Hepatocyte (in vitro differentiated cells): ENCODE data around the gene UPP1. TPM values are rescaled to one million over a fixed set of nuclear protein-coding genes. Genes with fewer than 3 reads are reported as not detected.
"Not testable (repeated sequence)": the region's sequence is repeated elsewhere in the genome, so short reads cannot be mapped to it uniquely, and the experiment has no call there.

Source experiments
- DNase-seq: peaks from one replicate; pipeline ENCODE4 v3.0.0-alpha.2; 2016; ENCODE audit warnings: low spot score
- H2AFZ ChIP-seq: fragments of 200-600 bp; sonication (generic); 2 replicates; pipeline ENCODE4 v1.6.0; 2016; ENCODE audit warnings: antibody characterized with exemption, mild to moderate bottlenecking
- H3K27ac ChIP-seq: fragments of 200-600 bp; sonication (generic); 2 replicates; pipeline ENCODE4 v1.5.1; 2016; ENCODE audit warnings: mild to moderate bottlenecking
- H3K27me3 ChIP-seq: fragments of 200-600 bp; sonication (generic); 2 replicates; pipeline ENCODE4 v1.6.1; 2016
- H3K36me3 ChIP-seq: fragments of 200-600 bp; sonication (generic); replicated peaks from 2 replicates; pipeline ENCODE4 v1.5.1; 2016; ENCODE audit warnings: low read depth; ENCODE audit not compliant: insufficient read depth
- H3K4me1 ChIP-seq: fragments of 200-600 bp; sonication (generic); 2 replicates; pipeline ENCODE4 v1.5.1; 2016; ENCODE audit warnings: mild to moderate bottlenecking, moderate library complexity; ENCODE audit not compliant: insufficient read depth
- H3K4me2 ChIP-seq: fragments of 200-600 bp; sonication (generic); 2 replicates; pipeline ENCODE4 v1.6.0; 2016
- H3K4me3 ChIP-seq: fragments of 200-600 bp; sonication (generic); 2 replicates; pipeline ENCODE4 v1.5.1; 2016; ENCODE audit warnings: mild to moderate bottlenecking
- H3K79me2 ChIP-seq: fragments of 200-600 bp; sonication (generic); 2 replicates; pipeline ENCODE4 v1.6.0; 2017; ENCODE audit warnings: mild to moderate bottlenecking
- H3K9me2 ChIP-seq: fragments of 200-600 bp; sonication (generic); replicated peaks from 2 replicates; pipeline ENCODE4 v1.6.0; 2017; ENCODE audit warnings: mild to moderate bottlenecking; ENCODE audit not compliant: insufficient read depth
- H3K9me3 ChIP-seq: fragments of 200-600 bp; sonication (generic); 2 replicates; pipeline ENCODE4 v1.5.1; 2016; ENCODE audit warnings: low read depth, mild to moderate bottlenecking
- H4K20me1 ChIP-seq: fragments of 200-600 bp; sonication (generic); 2 replicates; pipeline ENCODE4 v1.6.0; 2016; ENCODE audit warnings: mild to moderate bottlenecking; ENCODE audit not compliant: insufficient read depth, poor library complexity, severe bottlenecking
- CTCF ChIP-seq: fragments of 200-600 bp; sonication (generic); IDR thresholded peaks from 2 replicates; pipeline ENCODE4 v1.5.1; 2016; ENCODE audit warnings: antibody characterized with exemption, mild to moderate bottlenecking; ENCODE audit not compliant: poor library complexity
- EZH2 ChIP-seq: fragments of 200-600 bp; sonication (generic); IDR thresholded peaks from 2 replicates; pipeline ENCODE4 v1.6.1; 2016; ENCODE audit warnings: antibody characterized with exemption, mild to moderate bottlenecking, borderline replicate concordance
- EZH2phosphoT487 ChIP-seq: fragments of 200-600 bp; sonication (generic); IDR thresholded peaks from one replicate; pipeline ENCODE4 v1.6.1; 2018; ENCODE audit warnings: antibody characterized with exemption, mild to moderate bottlenecking, low read depth, moderate library complexity; ENCODE audit not compliant: unreplicated experiment, severe bottlenecking
- WGBS: methylation state at CpG from one replicate; pipeline ENCODE4 v1.1.6; 2016; ENCODE audit warnings: low lambda C conversion rate; ENCODE audit errors: missing lambda C conversion rate; 5-methylcytosine and 5-hydroxymethylcytosine counted together
- polyA plus RNA-seq: library from polyadenylated mRNA; unstranded; fragments of >200 nt; fragmentation: Nextera tagmentation; extraction: Ambion mirVana; gene quantifications from 2 replicates; pipeline ENCODE4 v1.2.1, GENCODE V29; 2016
- total RNA-seq: library from RNA; depleted of rRNA; stranded (reverse); fragments of >200 nt; gene quantifications from 2 replicates; pipeline ENCODE4 v1.2.3, GENCODE V29; 2014

UPP1 gene
- total and polyA plus RNA-seq, 2 experiments from 2014 or later, result 12.7 to 38.7 TPM

- H3K9me2 ChIP-seq, result no peaks in the 10 kb centered on the region
- DNase-seq, result peak; percentile 74
- H3K4me1 ChIP-seq, result peaks cover 29% of the 10 kb centered on the region
- peak overlapping the region; percentile 73 for H3K27ac ChIP-seq
- no peaks in the 10 kb centered on the region for H3K36me3 ChIP-seq
- no peaks in the 10 kb centered on the region for H3K27me3 ChIP-seq
- H3K4me3 ChIP-seq, result no peak overlapping the region
- WGBS, result 43% methylated on average over 4 of the region's 4 CpGs
- H2AFZ ChIP-seq, result no peak overlapping the region
- TF ChIP-seq CTCF, result no peak
- TF ChIP-seq EZH2, result no peak
- no peak for TF ChIP-seq EZH2phosphoT487
- H3K9me3 ChIP-seq, result no peaks in the 10 kb centered on the region
- no peaks in the 10 kb centered on the region for H4K20me1 ChIP-seq
- H3K4me2 ChIP-seq, result peak overlapping the region; percentile 23
- H3K79me2 ChIP-seq, result no peaks in the 10 kb centered on the region
Observed at GRCh38 chr7:48144291-48144768, 55.3 kb downstream of the UPP1 start.

GRCh38 chr7:48147078-48147591 is 58.1 kb downstream of the UPP1 start:
- H3K79me2 ChIP-seq, result no peaks in the 10 kb centered on the region
- no peaks in the 10 kb centered on the region for H3K27me3 ChIP-seq
- H3K4me3 ChIP-seq, result no peak overlapping the region
- peaks cover 9% of the 10 kb centered on the region for H3K4me1 ChIP-seq
- no peaks in the 10 kb centered on the region for H3K9me2 ChIP-seq
- no peaks in the 10 kb centered on the region for H4K20me1 ChIP-seq
- DNase-seq, result peak; percentile 35
- H3K27ac ChIP-seq, result peak overlapping the region; percentile 90
- no peaks in the 10 kb centered on the region for H3K36me3 ChIP-seq
- no peak for TF ChIP-seq EZH2
- no peak for TF ChIP-seq EZH2phosphoT487
- no peak for TF ChIP-seq CTCF
- peak overlapping the region; percentile 15 for H2AFZ ChIP-seq
- no peaks in the 10 kb centered on the region for H3K9me3 ChIP-seq
- 70% methylated on average over 4 of the region's 4 CpGs for whole genome bisulfite sequencing
- H3K4me2 ChIP-seq, result peak overlapping the region; percentile 45

GRCh38 chr7:48147690-48148089 is 58.6 kb downstream of the UPP1 start:
- H3K36me3 ChIP-seq, H3K4me3 ChIP-seq, H4K20me1 ChIP-seq, H3K9me2 ChIP-seq, H3K4me1 ChIP-seq, H3K27me3 ChIP-seq, H2AFZ ChIP-seq, H3K79me2 ChIP-seq, H3K9me3 ChIP-seq: not testable (repeated sequence)
- H3K27ac ChIP-seq, result peak overlapping the region; percentile 90
- 54% methylated on average over 7 of the region's 7 CpGs for WGBS
- H3K4me2 ChIP-seq, result peak overlapping the region; percentile 45
- DNase-seq, result peak; percentile 10

DNA sequence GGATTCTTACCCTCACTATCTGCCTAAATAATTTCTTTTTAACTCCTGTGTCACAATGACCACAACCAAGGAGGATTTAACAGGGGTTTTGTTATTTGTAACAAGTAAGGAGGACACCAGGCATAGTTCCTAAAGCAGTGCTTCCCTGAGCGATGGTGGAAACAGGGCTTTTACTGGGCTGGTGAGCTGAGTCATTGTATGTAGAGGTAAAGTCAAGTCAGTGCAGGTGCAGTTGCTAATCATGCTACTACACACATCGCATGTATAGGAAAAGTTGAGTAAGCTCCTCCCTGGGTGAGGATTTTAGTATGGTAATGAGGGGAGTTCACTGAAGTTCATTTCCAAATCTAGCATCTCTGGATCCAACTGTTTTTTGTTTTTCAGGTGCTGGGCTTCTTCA is 59.2 kb downstream of the UPP1 start:
- Histone ChIP-seq H3K9me2 (no peaks in the 10 kb centered on the region), H4K20me1 (no peaks in the 10 kb centered on the region), H3K27me3 (no peaks in the 10 kb centered on the region), H3K4me2 (no peak overlapping the region), H3K9me3 (no peaks in the 10 kb centered on the region), H3K4me3 (no peak overlapping the region), H3K79me2 (no peaks in the 10 kb centered on the region), H3K36me3 (no peaks in the 10 kb centered on the region), H2AFZ (no peak overlapping the region), H3K27ac (peak overlapping the region; percentile 90), H3K4me1 (peaks cover 9% of the 10 kb centered on the region)
- TF ChIP-seq EZH2phosphoT487 (no peak), CTCF (no peak), EZH2 (no peak)
- DNase-seq, result peak; percentile 22
- WGBS, result 91% methylated on average over 2 of the region's 2 CpGs
